Measurements from ENCODE around the gene CACNB2. TPM values are rescaled to one million over a fixed set of nuclear protein-coding genes. Genes with fewer than 3 reads are reported as not detected.

The CACNB2 gene
- total RNA-seq, 4 donors from 2014 or later = 0.81 to 13.9 (median 4.5) TPM

- Histone ChIP-seq H3K4me1 (peaks cover 0 to under 1% of the 10 kb centered on the region in 2 donors), H3K27me3 (no peaks in the 10 kb centered on the region), H3K36me3 (no peaks in the 10 kb centered on the region), H3K4me3 (replicated peaks in 1 of 3) (no peak overlapping the region), H3K9me3 (no peaks in the 10 kb centered on the region), H3K27ac (no peak overlapping the region)
- TF ChIP-seq POLR2A (IDR thresholded peaks at IDR 0.05) (no peak), CTCF (IDR thresholded peaks at IDR 0.05) (no peak)
- no peak for DNase-seq
- 85 to 87% methylated on average over 4 of the region's 4 CpGs for WGBS, 2 donors
- intact Hi-C loops (cut with DNase I) = no loop called here
Measured at GRCh38 chr10:18294633-18295032, 154.4 kb downstream of the CACNB2 start.

DNA sequence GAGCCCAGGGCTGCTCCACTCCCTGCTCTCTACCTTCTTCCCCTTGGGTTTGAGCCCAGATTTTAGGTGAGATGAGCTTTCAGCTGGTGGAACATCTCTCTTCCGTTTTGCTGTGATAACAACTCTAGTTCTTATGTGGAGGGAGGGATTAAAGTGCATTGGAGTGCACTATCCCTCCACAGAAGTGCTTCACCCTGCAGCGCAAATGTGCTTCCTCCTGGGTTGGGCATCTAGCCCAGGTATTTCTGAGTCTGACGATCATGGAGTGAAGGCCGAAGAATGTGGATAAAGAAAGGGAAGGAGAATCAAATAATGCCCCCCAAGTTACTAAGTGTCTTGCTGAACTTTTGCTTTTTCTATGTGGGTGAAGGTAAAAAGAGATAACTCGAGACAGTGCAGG, 157.4 kb downstream of the CACNB2 start:
- no peak for TF ChIP-seq POLR2A (IDR thresholded peaks at IDR 0.05)
- TF ChIP-seq CTCF (IDR thresholded peaks at IDR 0.05) = no peak
- H3K4me1 ChIP-seq = no peaks in the 10 kb centered on the region
- no peaks in the 10 kb centered on the region for H3K36me3 ChIP-seq
- H3K27ac ChIP-seq = no peak overlapping the region
- H3K4me3 ChIP-seq (replicated peaks in 1 of 3) = no peak overlapping the region
- intact Hi-C loops (cut with DNase I) = no loop called here
- H3K27me3 ChIP-seq = no peaks in the 10 kb centered on the region
- no peaks in the 10 kb centered on the region for H3K9me3 ChIP-seq
- DNase-seq = peak in 1 of 2 donors; percentile 55
- WGBS, 2 donors = 48 to 49% methylated on average over 5 of the region's 5 CpGs

GRCh38 chr10:18298256-18298655, 158.0 kb downstream of the CACNB2 start:
- H3K27ac ChIP-seq = no peak overlapping the region
- DNase-seq = no peak
- no peak overlapping the region for H3K4me3 ChIP-seq (replicated peaks in 1 of 3)
- H3K4me1 ChIP-seq = no peaks in the 10 kb centered on the region
- intact Hi-C loops (cut with DNase I) = no loop called here
- TF ChIP-seq CTCF (IDR thresholded peaks at IDR 0.05) (no peak), POLR2A (IDR thresholded peaks at IDR 0.05) (no peak)
- no peaks in the 10 kb centered on the region for H3K36me3 ChIP-seq
- no peaks in the 10 kb centered on the region for H3K9me3 ChIP-seq
- WGBS, 2 donors = 95% methylated on average over 9 of the region's 9 CpGs
- H3K27me3 ChIP-seq = no peaks in the 10 kb centered on the region

GRCh38 chr10:18303851-18304801, 163.9 kb downstream of the CACNB2 start:
- H3K4me1 ChIP-seq = peaks cover 8 to 10% of the 10 kb centered on the region in 2 donors
- 85% methylated on average over 12 of the region's 12 CpGs for WGBS, 2 donors
- no peaks in the 10 kb centered on the region for H3K27me3 ChIP-seq
- DNase-seq = no peak
- TF ChIP-seq CTCF (IDR thresholded peaks at IDR 0.05) = no peak
- no peak for TF ChIP-seq POLR2A (IDR thresholded peaks at IDR 0.05)
- no peaks in the 10 kb centered on the region for H3K9me3 ChIP-seq
- no peak overlapping the region for H3K27ac ChIP-seq
- H3K4me3 ChIP-seq (replicated peaks in 1 of 3) = no peak overlapping the region
- intact Hi-C loops (cut with DNase I) = no loop called here
- no peaks in the 10 kb centered on the region for H3K36me3 ChIP-seq

DNA sequence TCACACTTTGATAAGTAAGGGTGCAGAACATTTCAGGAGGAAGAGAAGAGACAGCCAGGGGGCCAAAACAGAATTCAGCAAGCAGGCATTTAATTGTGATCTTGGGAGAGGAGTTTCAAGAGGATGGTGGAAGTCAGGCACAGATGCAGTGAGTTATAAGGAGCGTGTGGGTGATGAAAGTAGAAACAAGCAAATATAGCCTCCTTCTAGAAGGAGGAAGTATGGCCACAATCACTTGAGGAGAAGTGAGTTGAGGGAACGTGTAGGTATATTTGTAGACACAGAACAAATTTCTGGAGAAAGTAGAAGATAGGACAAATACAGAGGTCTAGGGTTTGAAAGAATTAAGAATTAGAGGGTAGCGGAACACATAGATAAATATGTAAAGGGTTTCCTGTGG, 165.8 kb downstream of the CACNB2 start:
- intact Hi-C loops (cut with DNase I) = no loop called here
- Histone ChIP-seq H3K4me3 (replicated peaks in 1 of 3) (no peak overlapping the region), H3K9me3 (no peaks in the 10 kb centered on the region), H3K36me3 (no peaks in the 10 kb centered on the region), H3K27me3 (no peaks in the 10 kb centered on the region), H3K27ac (no peak overlapping the region), H3K4me1 (peaks cover 8 to 10% of the 10 kb centered on the region in 2 donors)
- no peak for DNase-seq
- WGBS, 2 donors = 87 to 89% methylated on average over 3 of the region's 3 CpGs
- no peak for TF ChIP-seq POLR2A (IDR thresholded peaks at IDR 0.05)
- TF ChIP-seq CTCF (IDR thresholded peaks at IDR 0.05) = no peak
